ENCODE measurements around the gene EXOC6. TPM values are rescaled to one million over a fixed set of nuclear protein-coding genes. Genes with fewer than 3 reads are reported as not detected.
A peak's percentile ranks its signal among the peaks of the same experiment; 100 is the strongest.

Gene EXOC6
- polyA plus RNA-seq, 1 donor (not counting 4 experiments of a cell fraction or from before 2014, with no cell fraction given) = 1.2 TPM

- no peak overlapping the region for H2AFZ ChIP-seq (ENCODE audit: control insufficient read depth, low read length)
- no peak overlapping the region for H3K9ac ChIP-seq (ENCODE audit: control insufficient read depth, extremely low read depth, insufficient read depth, low read length)
- no peak overlapping the region for H3K4me2 ChIP-seq (ENCODE audit: control insufficient read depth, extremely low read depth, insufficient read depth, low read depth, low read length)
- H4K20me1 ChIP-seq (ENCODE audit: control insufficient read depth, extremely low read depth, insufficient read depth, low read length) = peaks cover 6% of the 10 kb centered on the region
- no peaks in the 10 kb centered on the region for H3K36me3 ChIP-seq (ENCODE audit: control insufficient read depth in 2 of 2, extremely low read depth in 1 of 2, insufficient read depth in 2 of 2, low read length in 2 of 2)
- no peak overlapping the region for H3K4me3 ChIP-seq (ENCODE audit: control insufficient read depth in 2 of 3, extremely low read depth in 1 of 3, insufficient read depth in 2 of 3, low read depth in 1 of 3, low read length in 3 of 3)
- dilution Hi-C loops (cut with MboI; ENCODE audit: extremely low pct_ligation_motif_present, low sequenced_read_pairs) = no loop called here
- TF ChIP-seq CTCF (optimal IDR thresholded peaks at IDR 0.05 in 1 of 3, IDR thresholded peaks at IDR 0.05 in 1 of 3, conservative IDR thresholded peaks at IDR 0.05 in 1 of 3; ENCODE audit: extremely low read depth in 1 of 3, insufficient read depth in 2 of 3, low read length in 3 of 3) (no peak), EZH2 (IDR thresholded peaks at IDR 0.05; ENCODE audit: low read length) (no peak)
- peaks cover 98% of the 10 kb centered on the region for H3K27me3 ChIP-seq (ENCODE audit: control insufficient read depth, extremely low read depth, insufficient read depth, low read length)
- no peaks in the 10 kb centered on the region for H3K9me3 ChIP-seq (ENCODE audit: control insufficient read depth, low read depth, low read length)
- no peaks in the 10 kb centered on the region for H3K9me1 ChIP-seq (ENCODE audit: control insufficient read depth, extremely low read depth, insufficient read depth, low read length)
- H3K4me1 ChIP-seq (ENCODE audit: control insufficient read depth, extremely low read depth, insufficient read depth, low read length) = no peaks in the 10 kb centered on the region
- DNase-seq (ENCODE audit: low read depth, low spot score) (no peak), FAIRE-seq (no peak)
- no peak overlapping the region for H3K27ac ChIP-seq (ENCODE audit: control insufficient read depth, insufficient read depth, low read length)
- no peaks in the 10 kb centered on the region for H3K79me2 ChIP-seq (ENCODE audit: control insufficient read depth, insufficient read depth, low read length)
Measured at GRCh38 chr10:93069245-93069561, 220.9 kb downstream of the EXOC6 start.

- Histone ChIP-seq H3K27me3 (ENCODE audit: control insufficient read depth, extremely low read depth, insufficient read depth, low read length) (peaks cover 98% of the 10 kb centered on the region), H3K4me3 (ENCODE audit: control insufficient read depth in 2 of 3, extremely low read depth in 1 of 3, insufficient read depth in 2 of 3, low read depth in 1 of 3, low read length in 3 of 3) (no peak overlapping the region), H3K27ac (ENCODE audit: control insufficient read depth, insufficient read depth, low read length) (no peak overlapping the region), H2AFZ (ENCODE audit: control insufficient read depth, low read length) (no peak overlapping the region), H4K20me1 (ENCODE audit: control insufficient read depth, extremely low read depth, insufficient read depth, low read length) (peaks cover 6% of the 10 kb centered on the region), H3K36me3 (ENCODE audit: control insufficient read depth in 2 of 2, extremely low read depth in 1 of 2, insufficient read depth in 2 of 2, low read length in 2 of 2) (no peaks in the 10 kb centered on the region), H3K79me2 (ENCODE audit: control insufficient read depth, insufficient read depth, low read length) (no peaks in the 10 kb centered on the region), H3K4me1 (ENCODE audit: control insufficient read depth, extremely low read depth, insufficient read depth, low read length) (no peaks in the 10 kb centered on the region), H3K4me2 (ENCODE audit: control insufficient read depth, extremely low read depth, insufficient read depth, low read depth, low read length) (no peak overlapping the region), H3K9ac (ENCODE audit: control insufficient read depth, extremely low read depth, insufficient read depth, low read length) (no peak overlapping the region), H3K9me1 (ENCODE audit: control insufficient read depth, extremely low read depth, insufficient read depth, low read length) (no peaks in the 10 kb centered on the region), H3K9me3 (ENCODE audit: control insufficient read depth, low read depth, low read length) (no peaks in the 10 kb centered on the region)
- TF ChIP-seq CTCF (optimal IDR thresholded peaks at IDR 0.05 in 1 of 3, IDR thresholded peaks at IDR 0.05 in 1 of 3, conservative IDR thresholded peaks at IDR 0.05 in 1 of 3; ENCODE audit: extremely low read depth in 1 of 3, insufficient read depth in 2 of 3, low read length in 3 of 3) (no peak), EZH2 (IDR thresholded peaks at IDR 0.05; ENCODE audit: low read length) (peak; percentile 7)
- dilution Hi-C loops (cut with MboI; ENCODE audit: extremely low pct_ligation_motif_present, low sequenced_read_pairs) = no loop called here
- FAIRE-seq = no peak
- DNase-seq (ENCODE audit: low read depth, low spot score) = no peak
Measured at GRCh38 chr10:93070378-93071176, 222.3 kb downstream of the EXOC6 start.
